Endothelial cell of umbilical vein (primary cell): ENCODE measurements around the gene RFFL. TPM values are rescaled to one million over a fixed set of nuclear protein-coding genes. Genes with fewer than 3 reads are reported as not detected.

Experiments used
- BruUV-seq: library from RNA; stranded (reverse); fragments of 400-500 nt; replicated peaks from 2 replicates; lab custom pipeline; 2021; lab: Mats Ljungman, UMichigan
- CTCF ChIA-PET: fragments of 300-600, 350-600 bp; sonication (Branson Sonifier 250); formaldehyde crosslinking; loops from one replicate; lab custom pipeline; 2021; ENCODE audit warnings: antibody characterized with exemption, inconsistent platforms; lab: Charles Lee
- POLR2A ChIA-PET: fragments of 300-600, 350-600 bp; sonication (Branson Sonifier 250); formaldehyde crosslinking; loops from one replicate; lab custom pipeline; 2021; ENCODE audit warnings: antibody characterized with exemption, inconsistent platforms; lab: Charles Lee
- DNase-seq: peaks from one replicate; pipeline ENCODE4 v3.0.0-alpha.2; 2011; ENCODE audit warnings: low read depth, low spot score
- FAIRE-seq: peaks from 2 replicates; lab custom pipeline; 2011; peaks lifted over from hg19 to GRCh38; lab: Jason Lieb, UNC
- H2AFZ ChIP-seq: 2 replicates; pipeline ENCODE4 v1.6.0; 2012; ENCODE audit warnings: low read depth, low read length, control low read depth, inconsistent platforms
- H3K27ac ChIP-seq: 2 replicates; pipeline ENCODE4 v1.5.1; 2011; ENCODE audit warnings: low read depth, mild to moderate bottlenecking, control low read depth, low read length, moderate library complexity; ENCODE audit not compliant: insufficient read depth
- H3K27me3 ChIP-seq, 2 experiments: 2 replicates each; pipeline versions ENCODE4 v1.6.0 to v1.6.1; 2011; ENCODE audit warnings: low read length in 2 of 2, mixed read lengths in 1 of 2; ENCODE audit not compliant: control insufficient read depth in 2 of 2, insufficient read depth in 2 of 2
- H3K36me3 ChIP-seq, 2 experiments: 2 replicates in 1 of 2; 3 replicates in 1 of 2; pipeline ENCODE4 v1.5.1; 2011; ENCODE audit warnings: low read length in 2 of 2, mild to moderate bottlenecking in 1 of 2, moderate library complexity in 1 of 2; ENCODE audit not compliant: control insufficient read depth in 2 of 2, insufficient read depth in 2 of 2; ENCODE audit errors: extremely low read depth in 1 of 2
- H3K4me1 ChIP-seq: 3 replicates; pipeline ENCODE4 v1.5.1; 2011; ENCODE audit warnings: mild to moderate bottlenecking, low read length; ENCODE audit not compliant: control insufficient read depth, insufficient read depth; ENCODE audit errors: extremely low read depth
- H3K4me2 ChIP-seq: 2 replicates; pipeline ENCODE4 v1.6.1; 2011; ENCODE audit warnings: low read length, control low read depth, mixed read lengths; ENCODE audit not compliant: insufficient read depth
- H3K4me3 ChIP-seq, 3 experiments: fragments of 200-600 bp in 1 of 3; sonication (generic), shearing (Covaris generic) in 1 of 3; replicated peaks in 1 of 3; 2 replicates each; pipeline ENCODE4 v1.5.1; 2011 to 2016; ENCODE audit warnings: control low read depth in 3 of 3, low read length in 3 of 3, mild to moderate bottlenecking in 2 of 3, inconsistent platforms in 1 of 3, low read depth in 1 of 3, moderate library complexity in 1 of 3; ENCODE audit not compliant: insufficient read depth in 1 of 3
- H3K79me2 ChIP-seq: 2 replicates; pipeline ENCODE4 v1.6.0; 2012; ENCODE audit warnings: low read length, inconsistent platforms; ENCODE audit not compliant: control insufficient read depth, insufficient read depth
- H3K9ac ChIP-seq: replicated peaks from 2 replicates; pipeline ENCODE3; 2011; ENCODE audit warnings: low read length, control low read depth; ENCODE audit not compliant: insufficient read depth; ENCODE audit errors: extremely low read depth
- H3K9me1 ChIP-seq: replicated peaks from 3 replicates; pipeline ENCODE4 v1.6.0; 2011; ENCODE audit warnings: mild to moderate bottlenecking, low read length; ENCODE audit not compliant: control insufficient read depth, insufficient read depth; ENCODE audit errors: extremely low read depth
- H3K9me3 ChIP-seq: replicated peaks from 2 replicates; pipeline ENCODE4 v1.5.1; 2012; ENCODE audit warnings: low read length, inconsistent platforms; ENCODE audit not compliant: control insufficient read depth, insufficient read depth
- H4K20me1 ChIP-seq: replicated peaks from 2 replicates; pipeline ENCODE3; 2011; ENCODE audit warnings: mild to moderate bottlenecking, low read length; ENCODE audit not compliant: control insufficient read depth, insufficient read depth; ENCODE audit errors: extremely low read depth
- FOS ChIP-seq: IDR thresholded peaks from 2 replicates; pipeline ENCODE4 v1.6.1; 2011; ENCODE audit warnings: mild to moderate bottlenecking, low read length, moderate library complexity, borderline replicate concordance; ENCODE audit not compliant: insufficient read depth
- JUN ChIP-seq: IDR thresholded peaks from 2 replicates; pipeline ENCODE4 v1.6.1; 2011; ENCODE audit warnings: borderline replicate concordance, low read depth; ENCODE audit not compliant: insufficient read length, insufficient read depth
- POLR2AphosphoS5 ChIP-seq: IDR thresholded peaks from 2 replicates; pipeline ENCODE4 v1.6.1; 2012; ENCODE audit warnings: low read depth, mild to moderate bottlenecking, control low read depth, low read length, moderate library complexity; ENCODE audit not compliant: insufficient read depth
- dilution Hi-C: fragments of 300-500 bp; cut with MboI; formaldehyde crosslinking; loops from one replicate; pipeline ENCODE4 v1.15.0; 2019; ENCODE audit warnings: low sequenced_read_pairs; ENCODE audit not compliant: extremely low pct_ligation_motif_present
- intact Hi-C: fragments of 100-400 bp; cut with micrococcal nuclease; formaldehyde crosslinking; loops from one replicate; pipeline ENCODE4 v1.10.0; 2022
- polyA plus RNA-seq, 4 experiments: library from polyadenylated mRNA; depleted of rRNA in 3 of 4; stranded (reverse) in 3 of 4; unstranded in 1 of 4; fragments of >200 nt; gene quantifications; 2 replicates each; pipeline versions ENCODE4 v1.2.1 to v1.2.3, GENCODE V29; 2011 to 2012; ENCODE audit warnings: missing spikeins in 1 of 4
- total RNA-seq: library from RNA; stranded (reverse); gene quantifications from 2 replicates; pipeline ENCODE4 v1.2.3, GENCODE V29; 2021
- TF ChIP-seq, protein P1 (sequence below), 2 donors: IDR thresholded peaks; 1 replicate in 1 of 2; 2 replicates in 1 of 2; pipeline ENCODE4 v1.5.1; 2011; ENCODE audit warnings: low read length in 2 of 2, mild to moderate bottlenecking in 2 of 2, moderate library complexity in 2 of 2, control low read depth in 1 of 2, inconsistent platforms in 1 of 2, low read depth in 1 of 2; ENCODE audit not compliant: insufficient read depth in 1 of 2; ENCODE audit errors: extremely low read depth in 1 of 2
- TF ChIP-seq, protein P2 (sequence below): IDR thresholded peaks from 2 replicates; pipeline ENCODE4 v1.6.1; 2011; ENCODE audit not compliant: insufficient read depth, insufficient read length

The RFFL gene
- total and polyA plus RNA-seq, 2 donors (not counting 3 experiments of a cell fraction or from before 2014, with no cell fraction given): 7.0 to 14.1 TPM

DNA sequence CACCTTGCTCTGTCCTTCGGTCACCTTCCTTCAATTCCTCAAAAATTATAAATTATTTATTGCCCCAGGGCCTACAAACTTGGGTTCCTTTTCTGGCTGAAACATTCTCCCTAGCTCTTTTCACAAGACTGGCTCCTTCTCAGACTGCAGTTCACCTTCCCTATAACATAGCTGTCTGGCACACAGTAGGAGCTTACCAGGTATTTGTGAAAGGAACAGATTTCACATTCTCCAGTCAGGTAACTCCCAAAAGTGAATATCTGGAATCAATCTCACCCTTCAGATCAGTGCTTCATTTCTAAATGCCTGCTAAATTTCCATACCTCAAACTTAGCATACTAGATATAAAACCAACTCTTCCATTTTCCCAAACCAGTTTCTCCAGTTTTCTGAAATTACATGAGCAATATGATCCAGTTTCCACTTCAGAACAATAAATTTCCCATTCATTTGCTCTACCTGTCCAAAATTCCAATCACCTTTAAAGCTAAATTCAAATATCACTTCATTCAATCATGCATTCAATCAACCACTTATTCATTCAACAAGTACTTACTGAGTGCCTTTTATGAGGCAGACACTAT is 6.1 kb downstream of the RFFL start:
- ChIA-PET CTCF (interaction anchor here (1.1 kb wide), 1 partner anchor 33 kb away, joined by 4 read pairs; no protein-coding TSS in a partner anchor), POLR2A (no interaction called here)
- no peak overlapping the region for H3K27ac ChIP-seq
- TF ChIP-seq FOS (no peak), JUN (no peak)
- TF ChIP-seq, protein P1, sequence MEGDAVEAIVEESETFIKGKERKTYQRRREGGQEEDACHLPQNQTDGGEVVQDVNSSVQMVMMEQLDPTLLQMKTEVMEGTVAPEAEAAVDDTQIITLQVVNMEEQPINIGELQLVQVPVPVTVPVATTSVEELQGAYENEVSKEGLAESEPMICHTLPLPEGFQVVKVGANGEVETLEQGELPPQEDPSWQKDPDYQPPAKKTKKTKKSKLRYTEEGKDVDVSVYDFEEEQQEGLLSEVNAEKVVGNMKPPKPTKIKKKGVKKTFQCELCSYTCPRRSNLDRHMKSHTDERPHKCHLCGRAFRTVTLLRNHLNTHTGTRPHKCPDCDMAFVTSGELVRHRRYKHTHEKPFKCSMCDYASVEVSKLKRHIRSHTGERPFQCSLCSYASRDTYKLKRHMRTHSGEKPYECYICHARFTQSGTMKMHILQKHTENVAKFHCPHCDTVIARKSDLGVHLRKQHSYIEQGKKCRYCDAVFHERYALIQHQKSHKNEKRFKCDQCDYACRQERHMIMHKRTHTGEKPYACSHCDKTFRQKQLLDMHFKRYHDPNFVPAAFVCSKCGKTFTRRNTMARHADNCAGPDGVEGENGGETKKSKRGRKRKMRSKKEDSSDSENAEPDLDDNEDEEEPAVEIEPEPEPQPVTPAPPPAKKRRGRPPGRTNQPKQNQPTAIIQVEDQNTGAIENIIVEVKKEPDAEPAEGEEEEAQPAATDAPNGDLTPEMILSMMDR (IDR thresholded peaks at IDR 0.05; ENCODE audit: extremely low read depth in 1 of 2, insufficient read depth in 1 of 2, low read depth in 1 of 2, low read length in 2 of 2): no peak
- dilution Hi-C loops: no loop called here
- no peak overlapping the region for H3K9ac ChIP-seq
- no peak overlapping the region for H3K4me3 ChIP-seq
- H3K27me3 ChIP-seq: no peaks in the 10 kb centered on the region
- peaks cover 2% of the 10 kb centered on the region for H3K4me1 ChIP-seq
- FAIRE-seq (no peak), DNase-seq (no peak)
- BruUV-seq: no TSS peak
- no peaks in the 10 kb centered on the region for H3K36me3 ChIP-seq
- H3K9me3 ChIP-seq: no peaks in the 10 kb centered on the region
- intact Hi-C loops: no loop called here
- no peaks in the 10 kb centered on the region for H3K79me2 ChIP-seq
- no peak overlapping the region for H3K4me2 ChIP-seq
- H4K20me1 ChIP-seq: no peaks in the 10 kb centered on the region
- H3K9me1 ChIP-seq: no peaks in the 10 kb centered on the region
- no peak overlapping the region for H2AFZ ChIP-seq

DNA sequence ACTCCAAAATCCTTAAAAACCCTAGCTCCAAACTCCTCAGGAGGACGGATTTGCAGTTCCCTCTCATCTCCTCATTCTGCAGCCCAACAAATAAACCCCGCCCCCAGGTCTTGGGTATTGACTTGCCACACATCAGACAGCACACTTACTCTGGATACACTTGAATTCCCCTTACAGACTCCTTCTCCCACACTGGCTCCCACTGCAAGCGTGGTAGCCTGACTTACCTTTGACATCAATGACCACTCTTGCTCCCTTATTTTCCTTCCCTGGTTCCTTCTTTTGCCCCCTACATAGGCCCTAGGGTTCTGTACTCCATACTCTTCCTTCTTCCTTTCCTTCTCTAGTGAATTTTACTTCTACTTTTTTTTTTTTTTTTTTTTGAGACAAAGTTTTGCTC is 7.5 kb downstream of the RFFL start:
- TF ChIP-seq POLR2AphosphoS5: no peak
- TF ChIP-seq, protein P2, sequence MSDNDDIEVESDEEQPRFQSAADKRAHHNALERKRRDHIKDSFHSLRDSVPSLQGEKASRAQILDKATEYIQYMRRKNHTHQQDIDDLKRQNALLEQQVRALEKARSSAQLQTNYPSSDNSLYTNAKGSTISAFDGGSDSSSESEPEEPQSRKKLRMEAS: no peak
- TF ChIP-seq, protein P1 (IDR thresholded peaks at IDR 0.05; ENCODE audit: extremely low read depth in 1 of 2, insufficient read depth in 1 of 2, low read depth in 1 of 2, low read length in 2 of 2): no peak
- Histone ChIP-seq H3K4me1 (peaks cover 9% of the 10 kb centered on the region), H2AFZ (no peak overlapping the region), H3K36me3 (no peaks in the 10 kb centered on the region), H3K27me3 (no peaks in the 10 kb centered on the region), H3K4me3 (no peak overlapping the region), H3K79me2 (no peaks in the 10 kb centered on the region), H3K9me3 (no peaks in the 10 kb centered on the region), H4K20me1 (no peaks in the 10 kb centered on the region), H3K4me2 (no peak overlapping the region), H3K9ac (no peak overlapping the region), H3K9me1 (no peaks in the 10 kb centered on the region), H3K27ac (no peak overlapping the region)
- no peak for DNase-seq
- POLR2A ChIA-PET: no interaction called here
- BruUV-seq: no TSS peak
- intact Hi-C loops (no loop called here), dilution Hi-C loops (no loop called here)
- CTCF ChIA-PET: interaction anchor here (0.8 kb wide), 1 partner anchor 8 kb away, joined by 3 read pairs; the partner anchor contains the start of gene RFFL
- no peak for FAIRE-seq
